Neuronal stem cell (in vitro differentiated cells): ENCODE measurements around the gene MAP3K14.

Experiments used
- DNase-seq: peaks from one replicate; pipeline ENCODE4 v3.0.0-alpha.2; 2013; ENCODE audit warnings: low spot score
- H2AFZ ChIP-seq: one replicate; pipeline ENCODE4 v1.6.1; 2013; ENCODE audit warnings: mild to moderate bottlenecking, low read length, inconsistent platforms
- H2AK5ac ChIP-seq: 2 replicates; pipeline ENCODE4 v1.6.1; 2013; ENCODE audit warnings: low read depth, mild to moderate bottlenecking, inconsistent platforms, low read length, moderate library complexity, mixed read lengths
- H2BK120ac ChIP-seq: 2 replicates; pipeline ENCODE4 v1.6.1; 2013; ENCODE audit warnings: low read depth, mild to moderate bottlenecking, inconsistent platforms, low read length, moderate library complexity, mixed read lengths
- H2BK12ac ChIP-seq: one replicate; pipeline ENCODE4 v1.6.1; 2013; ENCODE audit warnings: low read length, inconsistent platforms
- H2BK15ac ChIP-seq: 2 replicates; pipeline ENCODE4 v1.6.1; 2013; ENCODE audit warnings: mild to moderate bottlenecking, low read length, inconsistent platforms, mixed read lengths
- H2BK5ac ChIP-seq: one replicate; pipeline ENCODE4 v1.6.1; 2013; ENCODE audit warnings: inconsistent platforms, mild to moderate bottlenecking, low read length, moderate library complexity
- H3K14ac ChIP-seq: one replicate; pipeline ENCODE4 v1.6.1; 2013; ENCODE audit warnings: low read length, inconsistent platforms
- H3K18ac ChIP-seq: 2 replicates; pipeline ENCODE4 v1.6.1; 2013; ENCODE audit warnings: low read length, inconsistent platforms
- H3K23ac ChIP-seq: 2 replicates; pipeline ENCODE4 v1.6.1; 2013; ENCODE audit warnings: low read depth, mild to moderate bottlenecking, mixed read lengths, low read length, inconsistent platforms; ENCODE audit not compliant: poor library complexity
- H3K27ac ChIP-seq: replicated peaks from 3 replicates; pipeline ENCODE4 v1.5.1; 2013; ENCODE audit warnings: low read length, inconsistent platforms
- H3K27me3 ChIP-seq, 3 experiments: 2 replicates each; pipeline ENCODE4 v1.6.1; 2013; ENCODE audit warnings: low read length in 3 of 3, mild to moderate bottlenecking in 2 of 3, inconsistent platforms in 1 of 3, low read depth in 1 of 3, mixed read lengths in 1 of 3, moderate library complexity in 1 of 3; ENCODE audit not compliant: control insufficient read depth in 3 of 3, insufficient read depth in 3 of 3
- H3K36me3 ChIP-seq, 2 donors: replicated peaks in 1 of 2; 2 replicates each; pipeline ENCODE4 v1.6.1; 2013; ENCODE audit warnings: low read length in 2 of 2; ENCODE audit not compliant: control insufficient read depth in 2 of 2, insufficient read depth in 2 of 2
- H3K4ac ChIP-seq: 2 replicates; pipeline ENCODE4 v1.6.1; 2013; ENCODE audit warnings: inconsistent platforms, mild to moderate bottlenecking, low read length, moderate library complexity
- H3K4me1 ChIP-seq, 2 donors: 1 replicate in 1 of 2; 2 replicates in 1 of 2; pipeline ENCODE4 v1.6.1; 2013; ENCODE audit warnings: low read length in 2 of 2, low read depth in 1 of 2; ENCODE audit not compliant: control insufficient read depth in 2 of 2, insufficient read depth in 1 of 2
- H3K4me2 ChIP-seq: one replicate; pipeline ENCODE4 v1.6.1; 2013; ENCODE audit warnings: mild to moderate bottlenecking, low read length, inconsistent platforms; ENCODE audit not compliant: insufficient read depth, poor library complexity, severe bottlenecking
- H3K4me3 ChIP-seq, 2 donors: 2 replicates each; pipeline ENCODE4 v1.5.1; 2013; ENCODE audit warnings: low read length in 2 of 2, mild to moderate bottlenecking in 2 of 2, inconsistent platforms in 1 of 2, moderate library complexity in 1 of 2
- H3K79me1 ChIP-seq: one replicate; pipeline ENCODE4 v1.6.1; 2013; ENCODE audit warnings: low read depth, mild to moderate bottlenecking, inconsistent platforms, low read length, moderate library complexity
- H3K9ac ChIP-seq: one replicate; pipeline ENCODE4 v1.6.1; 2013; ENCODE audit warnings: mild to moderate bottlenecking, low read depth, low read length, inconsistent platforms; ENCODE audit not compliant: poor library complexity
- H3K9me3 ChIP-seq, 2 donors: replicated peaks in 1 of 2; 2 replicates each; pipeline versions ENCODE3 to v1.6.1; 2013; ENCODE audit warnings: low read length in 2 of 2, mild to moderate bottlenecking in 2 of 2, inconsistent platforms in 1 of 2, low read depth in 1 of 2, mixed read lengths in 1 of 2, moderate library complexity in 1 of 2; ENCODE audit not compliant: control insufficient read depth in 2 of 2, insufficient read depth in 1 of 2
- H4K8ac ChIP-seq: one replicate; pipeline ENCODE4 v1.6.1; 2013; ENCODE audit warnings: low read depth, mild to moderate bottlenecking, inconsistent platforms, low read length, moderate library complexity
- H4K91ac ChIP-seq: one replicate; pipeline ENCODE4 v1.6.1; 2013; ENCODE audit warnings: low read length, low read depth, mild to moderate bottlenecking, inconsistent platforms; ENCODE audit not compliant: poor library complexity
- WGBS, 2 donors: extraction: QIAGEN DNeasy Blood & Tissue Kit; methylation state at CpG; one replicate each; pipeline ENCODE4 v1.1.7; 2013; ENCODE audit warnings: missing lambda C conversion rate in 2 of 2, mixed read lengths in 1 of 2; ENCODE audit not compliant: insufficient read length in 2 of 2, insufficient replicate concordance in 1 of 2; ENCODE audit errors: extremely low coverage in 2 of 2; 5-methylcytosine and 5-hydroxymethylcytosine counted together

Gene MAP3K14

GRCh38 chr17:45258981-45259380, 57.8 kb downstream of the MAP3K14 start:
- Histone ChIP-seq H3K79me1 (peaks cover 4% of the 10 kb centered on the region), H3K18ac (no peak overlapping the region), H3K9me3 (no peaks in the 10 kb centered on the region), H3K4me2 (no peak overlapping the region), H2AK5ac (no peak overlapping the region), H3K4ac (no peak overlapping the region), H3K36me3 (peaks cover 5 to 17% of the 10 kb centered on the region in 2 donors), H4K8ac (no peak overlapping the region), H3K23ac (no peak overlapping the region), H3K14ac (no peak overlapping the region), H2AFZ (no peak overlapping the region), H2BK15ac (no peak overlapping the region), H2BK12ac (no peak overlapping the region), H3K27ac (no peak overlapping the region), H3K4me3 (no peak overlapping the region), H3K4me1 (peaks cover 0 to 17% of the 10 kb centered on the region in 2 donors), H2BK5ac (no peak overlapping the region), H3K9ac (no peak overlapping the region), H4K91ac (no peak overlapping the region), H3K27me3 (peaks cover 0 to 8% (median 2%) of the 10 kb centered on the region in 3 experiments), H2BK120ac (no peak overlapping the region)
- DNase-seq: no peak
- WGBS, 2 donors: no CpG with 5 or more reads among the region's 5 CpGs

GRCh38 chr17:45257115-45257514, 59.7 kb downstream of the MAP3K14 start:
- Histone ChIP-seq H3K9me3 (no peaks in the 10 kb centered on the region), H4K8ac (peak overlapping the region; percentile 72), H3K23ac (no peak overlapping the region), H2BK5ac (no peak overlapping the region), H4K91ac (no peak overlapping the region), H3K4me3 (no peak overlapping the region), H3K4me1 (peaks cover 0 to 11% of the 10 kb centered on the region in 2 donors), H2BK12ac (no peak overlapping the region), H3K18ac (peak overlapping the region; percentile 80), H2BK15ac (no peak overlapping the region), H2AFZ (no peak overlapping the region), H3K9ac (peak overlapping the region; percentile 21), H2AK5ac (no peak overlapping the region), H3K79me1 (peaks cover 2% of the 10 kb centered on the region), H3K14ac (no peak overlapping the region), H3K36me3 (no peaks in the 10 kb centered on the region), H3K27ac (no peak overlapping the region), H3K27me3 (peaks cover 0 to 13% (median 2%) of the 10 kb centered on the region in 3 experiments), H3K4me2 (no peak overlapping the region), H3K4ac (peak overlapping the region; percentile 84), H2BK120ac (no peak overlapping the region)
- WGBS, 2 donors: no CpG with 5 or more reads among the region's 16 CpGs
- DNase-seq: no peak

GRCh38 chr17:45256114-45256966, 60.5 kb downstream of the MAP3K14 start:
- no peak overlapping the region for H4K8ac ChIP-seq
- no peak overlapping the region for H2BK15ac ChIP-seq
- H3K27me3 ChIP-seq: peaks cover 0 to 13% (median 2%) of the 10 kb centered on the region in 3 experiments
- no peak overlapping the region for H3K27ac ChIP-seq
- no peak overlapping the region for H3K4me2 ChIP-seq
- H3K9ac ChIP-seq: no peak overlapping the region
- WGBS, 2 donors: no CpG with 5 or more reads among the region's 14 CpGs
- no peak overlapping the region for H3K23ac ChIP-seq
- no peaks in the 10 kb centered on the region for H3K36me3 ChIP-seq
- H3K4me3 ChIP-seq: no peak overlapping the region
- H3K9me3 ChIP-seq: no peaks in the 10 kb centered on the region
- H3K4ac ChIP-seq: no peak overlapping the region
- H2AFZ ChIP-seq: no peak overlapping the region
- H3K4me1 ChIP-seq: peaks cover 0 to 9% of the 10 kb centered on the region in 2 donors
- H2AK5ac ChIP-seq: peak overlapping the region; percentile 30
- no peaks in the 10 kb centered on the region for H3K79me1 ChIP-seq
- no peak overlapping the region for H3K18ac ChIP-seq
- H2BK5ac ChIP-seq: no peak overlapping the region
- H2BK120ac ChIP-seq: no peak overlapping the region
- H3K14ac ChIP-seq: no peak overlapping the region
- no peak overlapping the region for H2BK12ac ChIP-seq
- H4K91ac ChIP-seq: no peak overlapping the region
- DNase-seq: no peak

GRCh38 chr17:45255358-45255757, 61.5 kb downstream of the MAP3K14 start:
- H4K91ac ChIP-seq: no peak overlapping the region
- no peak overlapping the region for H3K4me2 ChIP-seq
- peaks cover 0 to 4% of the 10 kb centered on the region in 2 donors for H3K36me3 ChIP-seq
- peak overlapping the region; percentile 30 for H2AK5ac ChIP-seq
- H3K4me3 ChIP-seq: no peak overlapping the region
- no peak overlapping the region for H2BK5ac ChIP-seq
- peaks cover 0 to 7% of the 10 kb centered on the region in 2 donors for H3K9me3 ChIP-seq
- WGBS, 2 donors: no CpG with 5 or more reads among the region's 8 CpGs
- H2BK15ac ChIP-seq: no peak overlapping the region
- no peak overlapping the region for H3K4ac ChIP-seq
- H3K14ac ChIP-seq: no peak overlapping the region
- peak overlapping the region; percentile 19 for H3K18ac ChIP-seq
- H3K23ac ChIP-seq: no peak overlapping the region
- no peak for DNase-seq
- peaks cover 0 to 7% of the 10 kb centered on the region in 2 donors for H3K4me1 ChIP-seq
- H2BK12ac ChIP-seq: no peak overlapping the region
- no peak overlapping the region for H4K8ac ChIP-seq
- peak overlapping the region; percentile 61 for H2BK120ac ChIP-seq
- H3K9ac ChIP-seq: no peak overlapping the region
- peaks cover 0 to 13% (median 0%) of the 10 kb centered on the region in 3 experiments for H3K27me3 ChIP-seq
- no peak overlapping the region for H3K27ac ChIP-seq
- no peak overlapping the region for H2AFZ ChIP-seq
- H3K79me1 ChIP-seq: no peaks in the 10 kb centered on the region
